SIG-M5 treated with dmso at 0.1 percent for 504 hours (cell line): ENCODE data around the gene STK4.

Experiments
- DNase-seq: peaks from one replicate; lab custom pipeline; 2025; ENCODE audit not compliant: unreplicated experiment; lab: John Stamatoyannopoulos, UW

Gene STK4

GRCh38 chr20:44966030-44966961 is at the start of gene STK4:
STK4 (plus strand) TSS chr20:44966512; CDS start chr20:44966569, 57 bp downstream.
- peak; percentile 90 for DNase-seq

GRCh38 chr20:44916586-44916985 is 49.7 kb upstream of the STK4 start:
- DNase-seq: no peak

GRCh38 chr20:44917399-44917798 is 48.9 kb upstream of the STK4 start:
- no peak for DNase-seq

GRCh38 chr20:44918342-44918741 is 48.0 kb upstream of the STK4 start:
- DNase-seq: no peak

GRCh38 chr20:44918761-44919160 is 47.6 kb upstream of the STK4 start:
- DNase-seq: no peak

- no peak for DNase-seq
Measured at GRCh38 chr20:44921447-44921846, 44.9 kb upstream of the STK4 start.

GRCh38 chr20:44924541-44924940 is 41.8 kb upstream of the STK4 start:
- DNase-seq: no peak

- no peak for DNase-seq
Measured at GRCh38 chr20:44928595-44928994, 37.7 kb upstream of the STK4 start.

GRCh38 chr20:44930517-44931168 is 35.7 kb upstream of the STK4 start:
- DNase-seq: no peak

- no peak for DNase-seq
Measured at GRCh38 chr20:44931911-44932310, 34.4 kb upstream of the STK4 start.

GRCh38 chr20:44932916-44933315 is 33.4 kb upstream of the STK4 start:
- no peak for DNase-seq

GRCh38 chr20:44936510-44936909 is 29.8 kb upstream of the STK4 start:
- no peak for DNase-seq

GRCh38 chr20:44938637-44939036 is 27.7 kb upstream of the STK4 start:
- DNase-seq: no peak

GRCh38 chr20:44941120-44941691 is 25.1 kb upstream of the STK4 start:
- DNase-seq: no peak

- no peak for DNase-seq
Measured at GRCh38 chr20:44942264-44942973, 23.9 kb upstream of the STK4 start.

- no peak for DNase-seq
Measured at GRCh38 chr20:44943828-44944227, 22.5 kb upstream of the STK4 start.

GRCh38 chr20:44945261-44945660 is 21.1 kb upstream of the STK4 start:
- no peak for DNase-seq

- no peak for DNase-seq
Measured at GRCh38 chr20:44946271-44946852, 19.9 kb upstream of the STK4 start.

- DNase-seq: no peak
Measured at GRCh38 chr20:44948107-44948506, 18.2 kb upstream of the STK4 start.

GRCh38 chr20:44948513-44948912 is 17.8 kb upstream of the STK4 start:
- no peak for DNase-seq

GRCh38 chr20:44950368-44950767 is 15.9 kb upstream of the STK4 start:
- no peak for DNase-seq
